GM23338 (cell line): ENCODE measurements around the gene XRCC5. TPM values are rescaled to one million over a fixed set of nuclear protein-coding genes. Genes with fewer than 3 reads are reported as not detected.

Experiments used
- ATAC-seq: fragments of 200-7000 bp; cut with Tn5 transposase; 3 replicates; pipeline ENCODE4 v1.9.1; 2020
- DNase-seq: peaks from one replicate; pipeline ENCODE4 v3.0.0-alpha.2; 2015; ENCODE audit warnings: low spot score
- H2AFZ ChIP-seq: fragments of 200-600 bp; sonication (generic); 2 replicates; pipeline ENCODE4 v1.8.0; 2016; ENCODE audit warnings: antibody characterized with exemption, mild to moderate bottlenecking, moderate library complexity
- H3F3A ChIP-seq: fragments of 200-600 bp; sonication (generic); replicated peaks from 2 replicates; pipeline ENCODE4 v1.8.0; 2017; ENCODE audit warnings: antibody characterized with exemption, mixed run types, low read depth
- H3K27ac ChIP-seq: fragments of 200-600 bp; sonication (generic); 2 replicates; pipeline ENCODE4 v1.6.1; 2016; ENCODE audit warnings: low read depth
- H3K27me3 ChIP-seq: fragments of 200-600 bp; sonication (generic); 2 replicates; pipeline ENCODE4 v1.8.0; 2016; ENCODE audit warnings: mild to moderate bottlenecking, mixed run types, moderate library complexity; ENCODE audit not compliant: insufficient read depth
- H3K36me3 ChIP-seq: fragments of 200-600 bp; sonication (generic); 2 replicates; pipeline ENCODE4 v1.8.0; 2016; ENCODE audit warnings: mild to moderate bottlenecking; ENCODE audit not compliant: insufficient read depth
- H3K4me1 ChIP-seq: fragments of 200-600 bp; sonication (generic); 2 replicates; pipeline ENCODE4 v1.8.0; 2016; ENCODE audit warnings: mild to moderate bottlenecking, moderate library complexity; ENCODE audit not compliant: insufficient read depth
- H3K4me2 ChIP-seq: fragments of 200-600 bp; sonication (generic); 2 replicates; pipeline ENCODE4 v1.7.1; 2017; ENCODE audit warnings: mixed run types
- H3K4me3 ChIP-seq: fragments of 200-600 bp; sonication (generic); 2 replicates; pipeline ENCODE4 v1.6.1; 2016; ENCODE audit warnings: mixed run types
- H3K79me2 ChIP-seq: fragments of 200-600 bp; sonication (generic); replicated peaks from 2 replicates; pipeline ENCODE4 v1.8.0; 2017; ENCODE audit warnings: mild to moderate bottlenecking; ENCODE audit not compliant: insufficient read depth
- H3K9me2 ChIP-seq: fragments of 200-600 bp; sonication (generic); 2 replicates; pipeline ENCODE4 v1.8.0; 2017; ENCODE audit not compliant: insufficient read depth
- H4K20me1 ChIP-seq: fragments of 200-600 bp; sonication (generic); replicated peaks from 2 replicates; pipeline ENCODE4 v1.8.0; 2017; ENCODE audit warnings: mild to moderate bottlenecking; ENCODE audit not compliant: insufficient read depth
- H3K27ac Mint-ChIP-seq: 2 replicates; pipeline ENCODE4 v1.8.0; 2020; ENCODE audit warnings: inconsistent platforms, mild to moderate bottlenecking, moderate library complexity, mixed read lengths
- H3K27me3 Mint-ChIP-seq: 3 replicates; pipeline ENCODE4 v1.8.0; 2022; ENCODE audit warnings: low read depth, mild to moderate bottlenecking, moderate library complexity, mixed read lengths, inconsistent platforms; ENCODE audit not compliant: insufficient read depth, poor library complexity
- H3K36me3 Mint-ChIP-seq: 3 replicates; pipeline ENCODE4 v1.8.0; 2021; ENCODE audit warnings: low read depth, mild to moderate bottlenecking, inconsistent platforms, moderate library complexity, mixed read lengths
- H3K4me1 Mint-ChIP-seq: 3 replicates; pipeline ENCODE4 v1.8.0; 2020; ENCODE audit warnings: mild to moderate bottlenecking, inconsistent platforms, mixed read lengths
- H3K4me3 Mint-ChIP-seq: 3 replicates; pipeline ENCODE4 v1.8.0; 2021; ENCODE audit warnings: moderate library complexity, mild to moderate bottlenecking, inconsistent platforms, mixed read lengths
- H3K9me3 Mint-ChIP-seq: 3 replicates; pipeline ENCODE4 v1.8.0; 2020; ENCODE audit warnings: moderate library complexity, mild to moderate bottlenecking, inconsistent platforms, mixed read lengths
- CREB1 ChIP-seq: fragments of 250-450 bp; sonication (Bioruptor Pico); IDR thresholded peaks from 2 replicates; pipeline ENCODE4 v1.5.0; 2020; ENCODE audit warnings: low read depth, mild to moderate bottlenecking, moderate library complexity
- EZH2 ChIP-seq: fragments of 200-600 bp; sonication (generic); IDR thresholded peaks from one replicate; pipeline ENCODE4 v1.8.0; 2017; ENCODE audit warnings: antibody characterized with exemption, mild to moderate bottlenecking, low read depth; ENCODE audit not compliant: unreplicated experiment
- EZH2phosphoT487 ChIP-seq: fragments of 200-600 bp; sonication (generic); IDR thresholded peaks from one replicate; pipeline ENCODE4 v1.8.1; 2018; ENCODE audit warnings: antibody characterized with exemption; ENCODE audit not compliant: unreplicated experiment
- JUNB ChIP-seq: IDR thresholded peaks from one replicate; pipeline ENCODE4 v1.6.1; 2016; ENCODE audit warnings: antibody characterized with exemption; ENCODE audit not compliant: unreplicated experiment
- POLR2AphosphoS5 ChIP-seq: IDR thresholded peaks from 2 replicates; pipeline ENCODE4 v1.6.1; 2016; ENCODE audit warnings: antibody characterized with exemption, low read depth
- ZNF114 ChIP-seq: fragments of 250-450 bp; sonication (Bioruptor Pico); IDR thresholded peaks from 2 replicates; pipeline ENCODE4 v1.5.0; 2020; ENCODE audit warnings: mild to moderate bottlenecking, moderate library complexity
- polyA plus RNA-seq: library from polyadenylated mRNA; unstranded; fragments of >200 nt; fragmentation: Nextera tagmentation; extraction: Ambion mirVana; gene quantifications from 2 replicates; pipeline ENCODE4 v1.2.1, GENCODE V29; 2016
- total RNA-seq: library from RNA; depleted of rRNA; stranded (reverse); fragments of >200 nt; shearing (Covaris generic); gene quantifications from 2 replicates; pipeline ENCODE4 v1.2.3, GENCODE V29; 2014
- TF ChIP-seq, protein P1 (sequence below): IDR thresholded peaks from 2 replicates; pipeline ENCODE4 v1.6.1; 2016; ENCODE audit warnings: antibody characterized with exemption

The XRCC5 gene
- total and polyA plus RNA-seq, 2 experiments from 2014 or later = 499 to 524 TPM

DNA sequence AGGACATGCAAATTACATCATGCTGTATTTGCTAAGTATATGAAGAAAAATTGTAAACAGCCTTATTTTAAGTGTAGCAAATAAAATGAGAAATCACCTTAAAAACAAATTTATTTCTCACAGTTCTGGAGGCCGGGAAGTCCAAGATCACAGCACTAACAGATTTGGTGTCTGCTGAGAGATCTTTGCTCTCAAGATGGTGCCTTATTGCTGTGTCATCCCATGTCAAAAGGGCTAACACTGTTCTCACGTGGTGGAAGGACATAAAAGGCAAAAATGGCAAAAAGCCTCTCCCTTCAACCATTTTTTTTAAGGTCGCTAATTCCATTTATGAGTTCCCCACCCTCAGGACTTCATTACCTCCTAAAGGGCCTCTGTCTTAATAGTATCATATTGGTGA is 12.1 kb downstream of the XRCC5 start:
- Histone ChIP-seq H3K4me1 (no peaks in the 10 kb centered on the region), H2AFZ (no peak overlapping the region), H3K27ac (peak overlapping the region; percentile 40), H3K9me2 (no peaks in the 10 kb centered on the region), H3K4me3 (no peak overlapping the region), H3K79me2 (peaks cover 96% of the 10 kb centered on the region), H3K4me2 (no peak overlapping the region), H3K27me3 (no peaks in the 10 kb centered on the region), H3K36me3 (peaks cover 100% of the 10 kb centered on the region), H4K20me1 (peaks cover 23% of the 10 kb centered on the region), H3F3A (peaks cover 8% of the 10 kb centered on the region; the same call in 1 of the 2 replicates)
- no peak for DNase-seq
- H3K36me3 Mint-ChIP-seq = peaks cover 99% of the 10 kb centered on the region
- peaks cover 3% of the 10 kb centered on the region; the same call in 2 of the 3 replicates for H3K4me1 Mint-ChIP-seq
- no peaks in the 10 kb centered on the region for H3K9me3 Mint-ChIP-seq
- no peak for ATAC-seq
- peak overlapping the region; percentile 83 for H3K27ac Mint-ChIP-seq
- peaks cover 3% of the 10 kb centered on the region for H3K27me3 Mint-ChIP-seq
- TF ChIP-seq JUNB (no peak), EZH2phosphoT487 (no peak), EZH2 (no peak)
- H3K4me3 Mint-ChIP-seq = no peak overlapping the region

DNA sequence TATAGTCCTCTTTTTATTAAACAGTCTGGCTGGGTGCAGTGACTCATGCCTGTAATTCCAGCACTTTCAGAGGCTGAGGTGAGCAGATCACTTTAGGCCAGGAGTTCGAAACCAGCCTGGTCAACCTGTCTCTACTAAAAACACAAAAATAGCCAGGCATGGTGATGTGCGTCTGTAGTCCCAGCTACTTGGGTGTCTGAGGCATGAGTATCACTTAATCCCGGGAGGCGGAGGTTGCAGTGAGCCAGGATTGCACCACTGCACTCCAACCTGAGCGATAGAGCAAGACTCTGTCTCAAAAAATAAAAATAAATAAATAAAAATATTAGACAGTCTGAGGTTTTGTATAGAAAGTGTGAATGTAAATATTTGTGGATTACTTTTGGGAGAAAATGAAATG is 17.8 kb downstream of the XRCC5 start:
- Histone ChIP-seq H2AFZ (no peak overlapping the region), H3K4me2 (no peak overlapping the region), H3K4me3 (no peak overlapping the region), H3K27ac (peak overlapping the region; percentile 5; the same call in 1 of the 2 replicates), H3K27me3 (no peaks in the 10 kb centered on the region), H3F3A (peaks cover under 1% of the 10 kb centered on the region; the same call in 1 of the 2 replicates), H3K79me2 (peaks cover 90% of the 10 kb centered on the region), H3K4me1 (no peaks in the 10 kb centered on the region), H3K9me2 (no peaks in the 10 kb centered on the region), H3K36me3 (peaks cover 97% of the 10 kb centered on the region), H4K20me1 (peaks cover 41% of the 10 kb centered on the region)
- Mint-ChIP-seq H3K4me1 (no peaks in the 10 kb centered on the region), H3K27ac (no peak overlapping the region), H3K27me3 (peaks cover 6% of the 10 kb centered on the region), H3K4me3 (no peak overlapping the region), H3K36me3 (peaks cover 90% of the 10 kb centered on the region), H3K9me3 (no peaks in the 10 kb centered on the region)
- ATAC-seq (no peak), DNase-seq (no peak)
- TF ChIP-seq EZH2 (no peak), POLR2AphosphoS5 (no peak), ZNF114 (CRISPR knock-in tag) (no peak), CREB1 (CRISPR knock-in tag) (no peak), JUNB (no peak), EZH2phosphoT487 (no peak)
- TF ChIP-seq, protein P1, sequence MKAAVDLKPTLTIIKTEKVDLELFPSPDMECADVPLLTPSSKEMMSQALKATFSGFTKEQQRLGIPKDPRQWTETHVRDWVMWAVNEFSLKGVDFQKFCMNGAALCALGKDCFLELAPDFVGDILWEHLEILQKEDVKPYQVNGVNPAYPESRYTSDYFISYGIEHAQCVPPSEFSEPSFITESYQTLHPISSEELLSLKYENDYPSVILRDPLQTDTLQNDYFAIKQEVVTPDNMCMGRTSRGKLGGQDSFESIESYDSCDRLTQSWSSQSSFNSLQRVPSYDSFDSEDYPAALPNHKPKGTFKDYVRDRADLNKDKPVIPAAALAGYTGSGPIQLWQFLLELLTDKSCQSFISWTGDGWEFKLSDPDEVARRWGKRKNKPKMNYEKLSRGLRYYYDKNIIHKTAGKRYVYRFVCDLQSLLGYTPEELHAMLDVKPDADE = no peak

DNA sequence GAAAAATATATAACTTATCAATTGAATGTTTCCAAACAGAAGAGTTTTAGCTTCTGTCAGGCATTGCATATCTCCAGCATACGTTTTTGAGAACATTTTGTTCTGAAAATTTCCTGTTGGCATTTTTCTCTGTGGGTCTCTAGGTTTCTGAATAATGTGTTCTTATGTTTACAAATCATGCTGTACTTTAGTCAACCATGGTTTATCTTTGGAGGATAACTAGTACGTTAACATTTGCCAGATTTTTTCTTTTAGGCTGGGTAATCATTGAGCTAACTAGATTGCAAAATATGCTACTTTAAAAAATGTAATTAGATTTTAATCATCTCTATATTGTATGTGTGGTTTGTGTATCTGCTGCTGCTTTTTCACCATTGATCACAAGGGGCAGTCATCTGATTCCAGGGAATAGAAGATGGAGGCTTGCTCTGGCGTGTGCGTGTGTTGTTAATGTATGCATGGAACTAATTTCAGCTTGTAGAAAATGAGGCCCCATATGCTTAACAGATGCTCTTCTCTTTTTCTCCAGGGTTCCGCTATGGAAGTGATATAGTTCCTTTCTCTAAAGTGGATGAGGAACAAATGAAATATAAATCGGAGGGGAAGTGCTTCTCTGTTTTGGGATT is 21.3 kb downstream of the XRCC5 start:
- peaks cover 3% of the 10 kb centered on the region for H3K27me3 Mint-ChIP-seq
- peaks cover 3% of the 10 kb centered on the region; the same call in 1 of the 2 replicates for H3F3A ChIP-seq
- H3K4me3 ChIP-seq = no peak overlapping the region
- peaks cover 89% of the 10 kb centered on the region for H3K36me3 Mint-ChIP-seq
- no peaks in the 10 kb centered on the region for H3K4me1 ChIP-seq
- H3K4me2 ChIP-seq = no peak overlapping the region
- H3K79me2 ChIP-seq = peaks cover 86% of the 10 kb centered on the region
- H3K4me3 Mint-ChIP-seq = no peak overlapping the region
- H3K36me3 ChIP-seq = peaks cover 93% of the 10 kb centered on the region
- ATAC-seq (no peak), DNase-seq (no peak)
- no peaks in the 10 kb centered on the region; the same call in 2 of the 3 replicates for H3K9me3 Mint-ChIP-seq
- no peaks in the 10 kb centered on the region for H3K9me2 ChIP-seq
- H2AFZ ChIP-seq = no peak overlapping the region
- no peaks in the 10 kb centered on the region for H3K4me1 Mint-ChIP-seq
- H4K20me1 ChIP-seq = peaks cover 52% of the 10 kb centered on the region
- no peak overlapping the region for H3K27ac Mint-ChIP-seq
- no peaks in the 10 kb centered on the region for H3K27me3 ChIP-seq
- TF ChIP-seq EZH2phosphoT487 = no peak
- no peak overlapping the region for H3K27ac ChIP-seq
